NB4 (cell line): ENCODE results near the gene CLPX.

Experiments
- DNase-seq: peaks from one replicate; pipeline ENCODE4 v3.0.0; 2010; ENCODE audit warnings: low read depth
- H3K4me3 ChIP-seq: one replicate; pipeline ENCODE4 v1.5.1; 2011; ENCODE audit warnings: mild to moderate bottlenecking, low read depth, low read length, moderate library complexity
- CTCF ChIP-seq: IDR thresholded peaks from one replicate; pipeline ENCODE4 v1.5.1; 2012; ENCODE audit warnings: low read depth, low read length
- MAX ChIP-seq: IDR thresholded peaks from 2 replicates; pipeline ENCODE4 v1.6.1; 2011; ENCODE audit warnings: low read depth, low read length
- MYC ChIP-seq: IDR thresholded peaks from 2 replicates; pipeline ENCODE4 v1.6.1; 2011; ENCODE audit warnings: low read depth, low read length
- POLR2A ChIP-seq: IDR thresholded peaks from 2 replicates; pipeline ENCODE4 v1.6.1; 2011; ENCODE audit warnings: mild to moderate bottlenecking; ENCODE audit not compliant: insufficient read length; ENCODE audit errors: extremely low read depth

CLPX gene

GRCh38 chr15:65215496-65215895 lies 30.4 kb upstream of the CLPX start:
- no peak overlapping the region for H3K4me3 ChIP-seq
- DNase-seq = no peak
- TF ChIP-seq POLR2A = no peak
- TF ChIP-seq MYC = no peak
- no peak for TF ChIP-seq MAX
- no peak for TF ChIP-seq CTCF

- H3K4me3 ChIP-seq = no peak overlapping the region
- no peak for DNase-seq
- no peak for TF ChIP-seq MYC
- no peak for TF ChIP-seq CTCF
Observed at GRCh38 chr15:65214010-65214409, 28.9 kb upstream of the CLPX start.

- TF ChIP-seq MYC (no peak), MAX (no peak), POLR2A (no peak), CTCF (no peak)
- no peak for DNase-seq
- no peak overlapping the region for H3K4me3 ChIP-seq
Observed at GRCh38 chr15:65213241-65213640, 28.1 kb upstream of the CLPX start.

- TF ChIP-seq MAX (peak; percentile 87), MYC (peak; percentile 74; the same call in 1 of the 2 replicates), POLR2A (no peak), CTCF (peak; percentile 75)
- DNase-seq = peak; percentile 68
- no peak overlapping the region for H3K4me3 ChIP-seq
Observed at GRCh38 chr15:65212097-65212496, 27.0 kb upstream of the CLPX start.

- no peak for DNase-seq
- H3K4me3 ChIP-seq = no peak overlapping the region
- TF ChIP-seq CTCF = no peak
- TF ChIP-seq MYC = no peak; the same call in 1 of the 2 replicates
- no peak for TF ChIP-seq MAX
- TF ChIP-seq POLR2A = no peak
Observed at GRCh38 chr15:65211482-65211982, 26.4 kb upstream of the CLPX start.

- TF ChIP-seq CTCF = no peak
- TF ChIP-seq POLR2A = no peak
- no peak for TF ChIP-seq MAX
- TF ChIP-seq MYC = no peak
- H3K4me3 ChIP-seq = no peak within 1 kb of the TSS
- no peak for DNase-seq
Observed at GRCh38 chr15:65210770-65211481, 25.8 kb upstream of the CLPX start, which contains the start of gene CILP. Gene CILP, minus strand, starts transcription at chr15:65211473. Its CDS starts 1,718 bp downstream, at chr15:65209755.
